Activated naive CD4-positive, alpha-beta T cell treated with anti-CD3 and anti-CD28 coated beads, Interleukin-2, amount 10 ng/mL, durations not matched to agents 7 days and 5 days (primary cell): Measurements from ENCODE around the gene PTMS.
A peak's percentile ranks its signal among the peaks of the same experiment; 100 is the strongest.

Source experiments
- CTCF ChIA-PET: fragments of 350-600 bp; sonication (Branson Sonifier 250); formaldehyde crosslinking; loops from one replicate; lab custom pipeline; 2021; ENCODE audit warnings: antibody characterized with exemption; lab: Charles Lee
- DNase-seq: peaks from one replicate; pipeline ENCODE4 v3.0.0-alpha.2; 2020
- H3K27ac Mint-ChIP-seq: one replicate; pipeline ENCODE4 v1.8.0; 2021; ENCODE audit warnings: mild to moderate bottlenecking, moderate library complexity, mixed read lengths
- H3K27me3 Mint-ChIP-seq: one replicate; pipeline ENCODE4 v1.8.0; 2021; ENCODE audit warnings: mild to moderate bottlenecking, mixed read lengths
- H3K36me3 Mint-ChIP-seq: one replicate; pipeline ENCODE4 v1.8.0; 2021; ENCODE audit warnings: mixed read lengths
- H3K4me1 Mint-ChIP-seq: one replicate; pipeline ENCODE4 v1.8.0; 2021; ENCODE audit warnings: mixed read lengths
- H3K4me3 Mint-ChIP-seq: one replicate; pipeline ENCODE4 v1.8.0; 2021; ENCODE audit warnings: mild to moderate bottlenecking, moderate library complexity, mixed read lengths
- H3K9me3 Mint-ChIP-seq: one replicate; pipeline ENCODE4 v1.8.0; 2021; ENCODE audit warnings: mixed read lengths

The PTMS gene

GRCh38 chr12:6779708-6780432 is 13.7 kb downstream of the PTMS start:
- Mint-ChIP-seq H3K9me3 (no peaks in the 10 kb centered on the region), H3K27me3 (peaks cover 40% of the 10 kb centered on the region), H3K27ac (peak overlapping the region; percentile 11), H3K4me3 (no peak overlapping the region), H3K36me3 (no peaks in the 10 kb centered on the region), H3K4me1 (peaks cover 69% of the 10 kb centered on the region)
- no peak for DNase-seq
- CTCF ChIA-PET, result interaction anchor here (0.6 to 9.6 kb wide), 12 partner anchors 11 to 209 kb away, joined by 3 to 63 read pairs (median 6); partner anchors contain the start of genes CD4, MLF2, PTMS and ZNF384

GRCh38 chr12:6780573-6780972 is 14.4 kb downstream of the PTMS start:
- no peak overlapping the region for H3K4me3 Mint-ChIP-seq
- CTCF ChIA-PET, result interaction anchor here (0.6 to 9.6 kb wide), 13 partner anchors 8 to 210 kb away, joined by 3 to 63 read pairs (median 3); partner anchors contain the start of genes LAG3, MLF2, PTMS and ZNF384
- H3K9me3 Mint-ChIP-seq, result no peaks in the 10 kb centered on the region
- H3K36me3 Mint-ChIP-seq, result no peaks in the 10 kb centered on the region
- peak overlapping the region; percentile 21 for H3K27ac Mint-ChIP-seq
- peaks cover 33% of the 10 kb centered on the region for H3K27me3 Mint-ChIP-seq
- DNase-seq, result no peak
- H3K4me1 Mint-ChIP-seq, result peaks cover 69% of the 10 kb centered on the region

GRCh38 chr12:6782119-6782518 is 16.0 kb downstream of the PTMS start:
- no peaks in the 10 kb centered on the region for H3K36me3 Mint-ChIP-seq
- no peaks in the 10 kb centered on the region for H3K9me3 Mint-ChIP-seq
- H3K27me3 Mint-ChIP-seq, result peaks cover 19% of the 10 kb centered on the region
- H3K4me3 Mint-ChIP-seq, result no peak overlapping the region
- DNase-seq, result no peak
- peak overlapping the region; percentile 49 for H3K27ac Mint-ChIP-seq
- peaks cover 76% of the 10 kb centered on the region for H3K4me1 Mint-ChIP-seq
- CTCF ChIA-PET, result interaction anchor here (0.8 to 9.6 kb wide), 8 partner anchors 11 to 162 kb away, joined by 3 to 63 read pairs (median 4); partner anchors contain the start of gene PTMS

GRCh38 chr12:6782850-6783566 is 16.8 kb downstream of the PTMS start:
- H3K4me3 Mint-ChIP-seq, result no peak overlapping the region
- H3K36me3 Mint-ChIP-seq, result no peaks in the 10 kb centered on the region
- no peak for DNase-seq
- peaks cover 10% of the 10 kb centered on the region for H3K27me3 Mint-ChIP-seq
- CTCF ChIA-PET, result interaction anchor here (0.8 to 9.6 kb wide), 11 partner anchors 8 to 163 kb away, joined by 3 to 63 read pairs (median 4); partner anchors contain the start of genes MLF2 and PTMS
- peaks cover 79% of the 10 kb centered on the region for H3K4me1 Mint-ChIP-seq
- no peak overlapping the region for H3K27ac Mint-ChIP-seq
- H3K9me3 Mint-ChIP-seq, result no peaks in the 10 kb centered on the region

- DNase-seq, result no peak
- peaks cover 78% of the 10 kb centered on the region for H3K4me1 Mint-ChIP-seq
- H3K27me3 Mint-ChIP-seq, result peaks cover 2% of the 10 kb centered on the region
- H3K36me3 Mint-ChIP-seq, result no peaks in the 10 kb centered on the region
- no peaks in the 10 kb centered on the region for H3K9me3 Mint-ChIP-seq
- H3K4me3 Mint-ChIP-seq, result no peak overlapping the region
- CTCF ChIA-PET, result interaction anchor here (1.1 to 2.2 kb wide), 4 partner anchors 9 to 41 kb away, joined by 3 to 9 read pairs (median 6); no protein-coding TSS in a partner anchor
- H3K27ac Mint-ChIP-seq, result no peak overlapping the region
These were observed 17.7 kb downstream of the PTMS start for GRCh38 chr12:6783828-6784227.

GRCh38 chr12:6784296-6784695 is 18.1 kb downstream of the PTMS start:
- Mint-ChIP-seq H3K27ac (no peak overlapping the region), H3K4me3 (no peak overlapping the region), H3K4me1 (peaks cover 78% of the 10 kb centered on the region), H3K27me3 (no peaks in the 10 kb centered on the region), H3K9me3 (no peaks in the 10 kb centered on the region), H3K36me3 (no peaks in the 10 kb centered on the region)
- no peak for DNase-seq
- CTCF ChIA-PET, result interaction anchor here (1.1 to 2.2 kb wide), 4 partner anchors 9 to 40 kb away, joined by 3 to 9 read pairs (median 6); no protein-coding TSS in a partner anchor

GRCh38 chr12:6784761-6785160 is 18.6 kb downstream of the PTMS start:
- CTCF ChIA-PET, result interaction anchor here (2.2 kb wide), 1 partner anchor 10 kb away, joined by 7 read pairs; no protein-coding TSS in a partner anchor
- DNase-seq, result no peak
- Mint-ChIP-seq H3K4me3 (no peak overlapping the region), H3K9me3 (no peaks in the 10 kb centered on the region), H3K36me3 (peaks cover 1% of the 10 kb centered on the region), H3K4me1 (peaks cover 75% of the 10 kb centered on the region), H3K27ac (no peak overlapping the region), H3K27me3 (no peaks in the 10 kb centered on the region)

- H3K4me3 Mint-ChIP-seq, result peak overlapping the region; percentile 4
- H3K9me3 Mint-ChIP-seq, result no peaks in the 10 kb centered on the region
- H3K4me1 Mint-ChIP-seq, result peaks cover 69% of the 10 kb centered on the region
- H3K27ac Mint-ChIP-seq, result peak overlapping the region; percentile 83
- DNase-seq, result peak; percentile 41
- H3K27me3 Mint-ChIP-seq, result no peaks in the 10 kb centered on the region
- CTCF ChIA-PET, result interaction anchor here (0.7 to 2.5 kb wide), 4 partner anchors 8 to 20 kb away, joined by 3 to 12 read pairs (median 4); partner anchors contain the start of gene PTMS
- H3K36me3 Mint-ChIP-seq, result peaks cover 2% of the 10 kb centered on the region
These were observed 20.4 kb downstream of the PTMS start for GRCh38 chr12:6786416-6787094.

- CTCF ChIA-PET, result interaction anchor here (1.0 to 2.5 kb wide), 3 partner anchors 9 to 21 kb away, joined by 4 to 12 read pairs (median 4); partner anchors contain the start of gene PTMS
- Mint-ChIP-seq H3K9me3 (no peaks in the 10 kb centered on the region), H3K36me3 (peaks cover 9% of the 10 kb centered on the region), H3K27me3 (no peaks in the 10 kb centered on the region), H3K27ac (peak overlapping the region; percentile 83), H3K4me3 (no peak overlapping the region), H3K4me1 (peaks cover 73% of the 10 kb centered on the region)
- DNase-seq, result no peak
These were observed 21.1 kb downstream of the PTMS start for GRCh38 chr12:6787309-6787708.

- CTCF ChIA-PET, result interaction anchor here (1.3 to 5.2 kb wide), 5 partner anchors 11 to 35 kb away, joined by 3 to 36 read pairs (median 7); partner anchors contain the start of genes MLF2 and PTMS
- Mint-ChIP-seq H3K27me3 (no peaks in the 10 kb centered on the region), H3K27ac (peak within 1 kb of the TSS; percentile 92), H3K36me3 (peaks cover 17% of the 10 kb centered on the region), H3K4me3 (peak within 1 kb of the TSS; percentile 84), H3K9me3 (no peaks in the 10 kb centered on the region), H3K4me1 (peaks cover 76% of the 10 kb centered on the region)
- DNase-seq, result peak; percentile 89
These were observed 23.1 kb downstream of the PTMS start, which contains the start of gene CD4 for GRCh38 chr12:6788972-6789924. TSS of gene CD4 (plus strand) at chr12:6789528. CDS start at chr12:6800139, 10,611 bp downstream.

GRCh38 chr12:6790496-6791150 is 24.5 kb downstream of the PTMS start:
- DNase-seq, result peak; percentile 71
- Mint-ChIP-seq H3K9me3 (no peaks in the 10 kb centered on the region), H3K27me3 (no peaks in the 10 kb centered on the region), H3K36me3 (peaks cover 25% of the 10 kb centered on the region), H3K4me1 (peaks cover 69% of the 10 kb centered on the region), H3K4me3 (peak overlapping the region; percentile 84), H3K27ac (peak overlapping the region; percentile 92)
- CTCF ChIA-PET, result interaction anchor here (0.9 to 5.2 kb wide), 3 partner anchors 13 to 37 kb away, joined by 3 to 36 read pairs (median 20); partner anchors contain the start of gene MLF2

GRCh38 chr12:6791931-6792520 is 25.9 kb downstream of the PTMS start:
- H3K27me3 Mint-ChIP-seq, result no peaks in the 10 kb centered on the region
- no peaks in the 10 kb centered on the region for H3K9me3 Mint-ChIP-seq
- H3K27ac Mint-ChIP-seq, result peak overlapping the region; percentile 92
- H3K4me1 Mint-ChIP-seq, result peaks cover 63% of the 10 kb centered on the region
- CTCF ChIA-PET, result interaction anchor here (0.9 to 5.2 kb wide), 11 partner anchors 9 to 103 kb away, joined by 3 to 36 read pairs (median 4); partner anchors contain the start of genes MLF2, PTMS and ZNF384
- no peak for DNase-seq
- H3K36me3 Mint-ChIP-seq, result peaks cover 36% of the 10 kb centered on the region
- peak overlapping the region; percentile 84 for H3K4me3 Mint-ChIP-seq
